Astrocyte (in vitro differentiated cells and primary cell): ENCODE results near the gene ERICH3. TPM values are rescaled to one million over a fixed set of nuclear protein-coding genes. Genes with fewer than 3 reads are reported as not detected.

Experiments
- total RNA-seq: library from RNA; stranded (reverse); gene quantifications from 2 replicates; pipeline ENCODE4 v1.2.1, GENCODE V29; 2021

Gene ERICH3
- total RNA-seq, 1 donor from 2014 or later: not detected

Other genes starting within 250 kb of the ERICH3 start
- gene LRRC53, start 161.2 kb downstream of the ERICH3 start, total RNA-seq: not detected in 2 replicates
- 29.8 and 31.0 TPM in 2 replicates for gene CRYZ, start 59.3 kb upstream of the ERICH3 start, total RNA-seq
- 17.2 and 19.4 TPM in 2 replicates for gene TYW3, start 59.4 kb upstream of the ERICH3 start, total RNA-seq